Epithelial cell of proximal tubule (primary cell): Measurements from ENCODE around the gene FREM1. TPM values are rescaled to one million over a fixed set of nuclear protein-coding genes. Genes with fewer than 3 reads are reported as not detected.

Experiments used
- DNase-seq: peaks from one replicate; pipeline ENCODE4 v3.0.0-alpha.2; 2011; ENCODE audit warnings: low read depth
- H3K4me3 ChIP-seq: 2 replicates; pipeline ENCODE4 v1.5.1; 2011; ENCODE audit warnings: low read depth, mild to moderate bottlenecking, low read length
- total RNA-seq: library from RNA; depleted of rRNA; stranded (reverse); fragments of >200 nt; gene quantifications from 2 replicates; pipeline ENCODE4 v1.2.3, GENCODE V29; 2015
- TF ChIP-seq, protein P1 (sequence below): conservative IDR thresholded peaks from 2 replicates; pipeline ENCODE4 v1.5.1; 2012; ENCODE audit warnings: low read depth, mild to moderate bottlenecking, low read length

The FREM1 gene
- total RNA-seq, 1 donor from 2014 or later: 0.17 TPM

- H3K4me3 ChIP-seq: no peak overlapping the region
- DNase-seq: no peak
- TF ChIP-seq, protein P1, sequence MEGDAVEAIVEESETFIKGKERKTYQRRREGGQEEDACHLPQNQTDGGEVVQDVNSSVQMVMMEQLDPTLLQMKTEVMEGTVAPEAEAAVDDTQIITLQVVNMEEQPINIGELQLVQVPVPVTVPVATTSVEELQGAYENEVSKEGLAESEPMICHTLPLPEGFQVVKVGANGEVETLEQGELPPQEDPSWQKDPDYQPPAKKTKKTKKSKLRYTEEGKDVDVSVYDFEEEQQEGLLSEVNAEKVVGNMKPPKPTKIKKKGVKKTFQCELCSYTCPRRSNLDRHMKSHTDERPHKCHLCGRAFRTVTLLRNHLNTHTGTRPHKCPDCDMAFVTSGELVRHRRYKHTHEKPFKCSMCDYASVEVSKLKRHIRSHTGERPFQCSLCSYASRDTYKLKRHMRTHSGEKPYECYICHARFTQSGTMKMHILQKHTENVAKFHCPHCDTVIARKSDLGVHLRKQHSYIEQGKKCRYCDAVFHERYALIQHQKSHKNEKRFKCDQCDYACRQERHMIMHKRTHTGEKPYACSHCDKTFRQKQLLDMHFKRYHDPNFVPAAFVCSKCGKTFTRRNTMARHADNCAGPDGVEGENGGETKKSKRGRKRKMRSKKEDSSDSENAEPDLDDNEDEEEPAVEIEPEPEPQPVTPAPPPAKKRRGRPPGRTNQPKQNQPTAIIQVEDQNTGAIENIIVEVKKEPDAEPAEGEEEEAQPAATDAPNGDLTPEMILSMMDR: no peak
Measured at GRCh38 chr9:14783358-14783757, 126.9 kb downstream of the FREM1 start.

- TF ChIP-seq, protein P1: no peak
- DNase-seq: no peak
- no peak overlapping the region for H3K4me3 ChIP-seq
Measured at GRCh38 chr9:14782286-14783051, 127.8 kb downstream of the FREM1 start.

DNA sequence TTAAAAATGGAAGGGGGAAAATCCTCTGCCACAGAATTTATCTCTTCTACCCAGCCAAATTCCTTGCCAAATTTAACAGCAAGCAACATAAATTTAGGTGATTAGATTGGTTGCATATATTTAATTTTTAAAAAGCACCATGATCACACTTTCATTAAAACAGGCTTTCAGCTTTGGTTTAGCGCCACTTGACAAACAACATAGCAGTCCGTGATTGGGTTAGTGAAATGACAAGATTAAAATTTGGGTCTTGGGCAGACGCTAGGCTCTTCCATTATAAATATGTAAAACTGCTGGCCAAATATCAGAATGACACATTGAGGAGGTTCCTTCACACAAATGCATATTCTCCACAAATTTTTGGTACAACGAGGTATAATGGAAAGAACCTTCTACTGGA is 129.5 kb downstream of the FREM1 start:
- no peak overlapping the region for H3K4me3 ChIP-seq
- TF ChIP-seq, protein P1: no peak
- DNase-seq: no peak

GRCh38 chr9:14780251-14780650 is 130.0 kb downstream of the FREM1 start:
- no peak overlapping the region for H3K4me3 ChIP-seq
- DNase-seq: no peak
- TF ChIP-seq, protein P1: no peak

DNA sequence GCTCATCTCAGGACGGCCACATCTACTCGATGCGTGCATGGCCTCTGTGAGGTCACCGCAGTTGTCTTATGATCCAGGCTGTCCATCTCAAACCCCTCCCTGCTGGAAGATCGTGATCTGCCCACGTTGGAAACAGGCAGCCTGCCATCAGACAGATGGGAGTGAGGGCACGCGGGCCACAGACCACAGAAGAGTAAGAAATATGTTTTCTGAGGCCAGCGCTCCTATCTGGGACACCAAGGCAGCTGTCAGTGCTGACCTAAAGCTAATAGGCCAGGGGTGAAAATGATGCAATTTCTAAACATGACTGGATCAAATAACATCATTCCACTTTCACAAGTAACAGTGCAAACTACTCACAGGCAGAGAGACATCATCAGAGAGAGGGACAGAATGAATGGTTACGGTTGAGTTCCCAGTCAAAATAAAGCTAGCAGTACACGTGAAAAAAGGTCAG is 130.6 kb downstream of the FREM1 start:
- TF ChIP-seq, protein P1: no peak
- no peak overlapping the region for H3K4me3 ChIP-seq
- DNase-seq: no peak

DNA sequence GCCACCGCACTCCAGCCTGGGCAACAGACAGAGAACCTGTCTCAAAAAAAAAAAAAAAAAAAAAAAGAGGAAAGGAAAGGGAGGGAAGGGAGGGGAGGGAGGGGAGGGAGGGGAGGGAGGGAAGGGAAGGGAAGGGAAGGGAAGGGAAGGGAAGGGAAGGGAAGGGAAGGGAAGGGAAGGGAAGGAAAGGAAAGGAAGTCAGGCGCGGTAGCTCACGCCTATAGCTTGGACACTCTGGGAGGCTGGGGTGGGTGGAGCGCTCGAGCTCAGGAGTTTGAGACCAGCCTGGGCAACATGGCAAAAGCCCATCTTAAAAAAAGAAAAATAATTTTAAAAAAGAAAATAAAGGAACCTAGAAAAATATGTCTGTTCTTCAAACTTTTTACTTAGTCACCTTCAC is 131.7 kb downstream of the FREM1 start:
- DNase-seq: no peak
- no peak overlapping the region for H3K4me3 ChIP-seq
- TF ChIP-seq, protein P1: no peak

DNA sequence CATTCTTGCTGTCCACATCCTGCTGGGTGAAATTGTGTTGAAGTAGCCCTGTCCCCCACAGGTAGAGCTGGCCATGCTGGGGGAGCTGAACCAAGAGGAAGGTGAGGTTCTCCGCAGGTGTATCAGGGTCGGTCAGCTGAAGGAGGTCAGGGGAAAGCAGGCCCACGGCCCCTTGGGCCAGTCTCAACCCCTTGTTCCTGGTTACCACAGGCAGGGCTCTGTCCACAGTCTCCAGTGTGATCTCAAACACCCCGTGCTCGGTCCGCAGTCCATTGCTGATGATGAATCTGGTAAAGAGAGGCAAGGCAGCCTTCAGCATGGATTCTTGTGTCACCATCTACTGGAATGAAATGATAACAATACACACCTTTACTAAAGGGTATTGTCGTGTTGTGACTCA is 134.3 kb downstream of the FREM1 start:
- no peak overlapping the region for H3K4me3 ChIP-seq
- TF ChIP-seq, protein P1: no peak
- no peak for DNase-seq
